Activated CD4-positive, CD25-positive, alpha-beta regulatory T cell treated with anti-CD3 and anti-CD28 coated beads, Interleukin-2, amount 50 U/mL, for 72 hours (primary cell): ENCODE measurements around the gene FTO.

Source experiments
- DNase-seq: peaks from one replicate; pipeline ENCODE4 v3.0.0; 2021

FTO gene

GRCh38 chr16:54102888-54103866 is 399.2 kb downstream of the FTO start:
- no peak for DNase-seq

DNA sequence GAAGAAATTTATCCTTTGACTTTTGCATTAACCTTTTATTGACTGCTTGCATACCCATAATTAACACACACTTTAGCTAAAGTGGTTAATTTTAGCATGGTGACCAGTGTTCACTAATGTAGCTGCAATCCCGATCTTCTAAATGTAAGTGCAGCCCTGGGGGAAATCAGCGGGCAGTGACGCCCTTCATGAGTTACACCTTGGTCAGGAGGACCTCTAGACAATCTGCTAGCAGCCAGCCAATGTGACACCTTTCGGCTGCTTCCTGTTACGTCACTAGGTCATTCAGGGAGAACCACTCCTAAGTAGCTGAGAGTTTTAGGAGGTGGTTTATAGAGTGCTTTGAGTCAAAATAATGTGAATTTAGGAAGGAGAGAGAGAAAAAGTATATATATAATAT is 402.1 kb downstream of the FTO start:
- no peak for DNase-seq

GRCh38 chr16:54107583-54108202 is 403.7 kb downstream of the FTO start:
- DNase-seq, result no peak

GRCh38 chr16:54110016-54110981 is 406.3 kb downstream of the FTO start:
- DNase-seq, result no peak

GRCh38 chr16:54112451-54113206 is 408.7 kb downstream of the FTO start:
- no peak for DNase-seq

DNA sequence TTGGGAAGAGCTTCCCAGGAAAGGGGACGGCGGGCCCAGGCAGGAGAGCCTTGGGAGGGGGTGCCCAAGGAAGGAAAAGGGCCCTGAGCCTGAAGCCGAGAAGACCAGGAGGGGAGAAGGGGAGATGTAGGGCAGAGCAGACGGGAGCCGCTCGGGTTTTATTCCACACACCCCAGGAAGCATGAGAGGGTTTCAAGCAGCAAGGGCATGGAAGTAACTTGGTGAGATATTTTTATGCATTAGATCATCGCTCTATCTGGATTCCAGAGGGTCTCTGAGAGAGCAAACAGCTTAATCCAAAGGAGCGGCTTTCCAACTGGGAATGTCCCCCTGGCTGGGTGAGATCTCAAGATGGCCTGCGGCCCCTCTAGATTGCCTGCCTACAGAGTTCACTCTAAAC is 411.6 kb downstream of the FTO start:
- no peak for DNase-seq

GRCh38 chr16:54116124-54116655 is 412.2 kb downstream of the FTO start:
- no peak for DNase-seq

GRCh38 chr16:54118846-54119245 is 414.9 kb downstream of the FTO start:
- DNase-seq, result no peak

GRCh38 chr16:54120846-54121480 is 417.0 kb downstream of the FTO start:
- DNase-seq, result no peak

DNA sequence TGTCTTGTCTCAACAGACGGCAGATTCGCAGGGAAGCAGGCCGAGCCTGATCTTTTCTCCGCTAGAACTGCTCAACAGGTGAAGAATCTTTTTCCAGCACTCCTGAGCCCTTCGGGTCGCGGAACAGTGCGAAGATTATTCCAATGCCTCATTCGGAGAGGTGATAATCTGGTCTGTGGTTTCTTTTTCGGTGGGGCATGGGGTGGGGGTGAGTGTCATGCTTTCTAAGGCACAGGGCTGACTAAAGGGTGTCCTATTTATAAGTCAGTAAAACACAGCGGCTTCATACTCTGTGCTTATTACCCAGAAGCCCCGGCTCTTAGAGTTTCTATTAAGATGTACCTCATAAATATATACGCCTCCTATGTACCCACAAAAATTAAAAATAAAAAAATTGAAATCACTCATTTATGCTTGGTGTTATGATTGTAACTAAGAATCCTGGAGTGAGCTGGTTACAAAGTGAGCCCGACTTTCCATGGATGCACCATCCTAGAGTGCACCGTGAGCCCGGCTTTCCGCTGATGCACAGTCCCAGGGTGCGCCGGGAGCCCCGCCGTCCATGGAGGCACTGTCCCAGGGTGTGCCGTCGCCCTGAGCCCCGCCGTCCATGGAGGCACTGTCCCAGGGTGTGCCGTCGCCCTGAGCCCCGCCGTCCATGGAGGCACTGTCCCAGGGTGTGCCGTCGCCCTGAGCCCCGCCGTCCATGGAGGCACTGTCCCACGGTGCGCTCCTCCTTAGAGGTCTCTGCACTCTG is 417.8 kb downstream of the FTO start:
- DNase-seq, result no peak

DNA sequence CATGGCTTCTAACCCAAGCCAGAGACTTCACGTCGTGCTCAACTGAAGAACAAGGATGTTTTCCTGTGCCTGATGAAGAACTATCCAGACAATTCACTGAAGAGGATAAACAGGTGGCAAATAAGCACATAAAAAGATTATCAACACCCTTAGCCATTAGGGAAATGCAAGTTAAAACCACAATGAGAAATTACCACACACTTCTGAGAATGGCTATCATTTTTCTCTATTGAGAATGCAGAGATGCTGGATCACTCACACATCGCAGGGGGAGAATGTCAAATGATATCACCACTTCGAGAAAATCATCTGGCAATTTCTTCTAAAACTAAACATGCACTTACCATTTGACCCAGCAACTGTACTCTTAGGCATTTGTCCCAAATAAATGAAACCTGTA is 419.8 kb downstream of the FTO start:
- no peak for DNase-seq

- DNase-seq, result no peak
Measured at GRCh38 chr16:54125751-54126655, 422.0 kb downstream of the FTO start.

- no peak for DNase-seq
Measured at GRCh38 chr16:54126907-54127306, 423.0 kb downstream of the FTO start.

DNA sequence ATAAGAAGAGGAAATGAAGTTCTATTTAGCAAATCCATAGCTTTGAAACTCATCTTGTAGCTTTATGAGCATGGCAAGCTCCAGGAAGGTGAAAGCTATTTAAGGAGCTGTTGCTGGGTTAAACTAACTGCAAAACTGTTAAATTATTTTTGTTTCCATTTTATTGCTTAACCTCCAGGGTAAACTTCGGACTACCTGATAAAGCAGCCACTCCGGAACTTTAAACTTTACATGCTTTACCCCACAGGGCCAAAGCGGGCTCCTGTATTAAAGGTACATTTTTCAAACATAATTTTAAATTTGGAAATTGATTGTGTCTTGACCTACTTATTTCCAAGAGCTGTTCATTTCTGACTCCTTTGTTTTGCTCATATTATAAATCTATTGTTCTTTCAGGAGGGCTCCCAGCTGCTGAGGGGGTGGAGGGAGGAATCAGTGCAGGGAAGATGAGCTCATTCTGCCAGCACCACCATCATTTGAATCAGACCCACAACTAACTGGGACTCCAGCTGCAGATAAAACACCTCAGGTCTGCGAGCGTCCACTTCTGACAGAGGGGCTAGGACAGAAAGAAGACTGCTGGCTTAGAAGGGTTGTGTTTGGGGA is 424.8 kb downstream of the FTO start:
- DNase-seq, result no peak

DNA sequence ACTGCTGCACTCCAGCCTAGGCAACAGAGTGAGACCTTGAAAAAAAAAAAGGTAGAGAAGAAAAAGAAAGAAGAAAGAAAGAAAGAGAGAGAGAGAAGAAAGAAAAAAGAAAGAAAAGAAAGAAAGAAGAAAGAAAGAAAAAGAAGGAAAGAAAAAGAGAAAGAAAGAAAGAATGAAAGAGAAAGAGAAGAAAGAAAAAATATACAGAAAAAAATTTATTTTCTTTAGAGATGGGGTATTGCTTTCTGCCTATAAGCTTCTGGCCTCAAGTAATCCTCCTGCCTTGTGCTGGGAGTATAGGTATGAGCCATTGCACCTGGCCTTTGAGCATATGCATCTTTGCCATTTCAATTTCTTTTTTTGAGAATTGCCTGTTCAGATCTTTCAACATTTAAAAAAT is 425.9 kb downstream of the FTO start:
- DNase-seq, result no peak

DNA sequence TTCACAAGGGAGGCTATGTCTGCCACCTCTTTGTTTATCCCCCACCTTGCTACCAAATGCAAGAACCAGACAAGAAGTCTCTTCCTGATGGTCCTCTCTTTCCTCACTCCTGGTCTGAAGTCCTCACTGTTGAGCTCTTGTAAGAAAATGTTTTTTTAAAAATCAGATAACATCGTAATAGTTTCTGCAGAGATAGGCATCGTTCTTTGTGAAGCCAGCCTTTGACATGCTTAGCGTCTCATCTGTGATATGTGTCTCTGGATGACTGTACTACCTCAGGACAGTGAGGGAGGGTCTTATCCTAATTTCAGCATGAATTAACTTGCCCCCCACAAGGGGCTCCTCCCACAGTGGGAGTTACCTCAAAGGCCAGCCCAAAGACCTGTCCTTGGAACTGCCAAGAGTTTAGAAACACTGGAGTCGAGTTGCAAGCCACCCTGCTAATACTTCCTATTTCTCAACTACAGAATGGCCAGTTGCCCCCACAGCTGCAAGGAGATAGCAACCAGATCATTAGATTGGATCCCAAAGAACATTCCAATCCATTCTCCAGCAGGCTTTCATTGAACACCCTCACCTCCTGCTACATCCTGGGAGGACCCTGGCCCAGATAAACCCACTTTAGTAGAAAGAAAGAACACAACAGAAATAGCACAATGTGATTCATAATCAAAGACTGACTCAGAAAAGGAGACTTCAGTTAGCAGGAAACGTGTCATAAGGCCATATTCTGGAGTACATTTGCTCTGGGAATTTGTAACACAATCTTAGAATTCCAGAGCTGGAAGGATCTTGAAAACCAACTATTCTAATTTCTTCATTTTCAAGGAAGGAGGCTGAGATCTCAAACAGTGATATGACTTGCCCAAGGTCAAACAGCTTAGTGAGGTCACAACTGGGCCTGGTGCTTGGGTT is 431.7 kb downstream of the FTO start:
- DNase-seq, result no peak

DNA sequence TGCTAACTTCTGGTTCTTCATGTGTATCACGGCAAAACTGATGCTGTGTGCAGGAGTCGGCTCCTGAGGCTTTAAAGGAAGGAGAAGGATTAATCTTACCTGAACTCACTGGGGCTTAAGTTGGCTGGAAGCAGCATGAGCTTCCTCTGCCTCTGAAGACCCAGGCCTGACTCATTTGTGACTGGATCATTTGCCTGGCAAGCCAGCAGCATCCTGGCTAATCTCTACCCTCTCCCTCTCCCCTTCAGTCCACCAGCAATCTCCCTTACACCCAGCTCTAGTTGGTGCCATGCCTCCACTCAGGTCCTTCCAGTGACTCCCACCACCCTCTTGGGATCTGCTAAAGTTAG is 432.3 kb downstream of the FTO start:
- DNase-seq, result no peak
